HG03460 (cell line): ENCODE measurements around the gene WRAP53.

Source experiments
- ATAC-seq: cut with Tn5 transposase; IDR thresholded peaks from one replicate; pipeline ENCODE4 v1.9.1; 2021; ENCODE audit not compliant: unreplicated experiment

WRAP53 gene

DNA sequence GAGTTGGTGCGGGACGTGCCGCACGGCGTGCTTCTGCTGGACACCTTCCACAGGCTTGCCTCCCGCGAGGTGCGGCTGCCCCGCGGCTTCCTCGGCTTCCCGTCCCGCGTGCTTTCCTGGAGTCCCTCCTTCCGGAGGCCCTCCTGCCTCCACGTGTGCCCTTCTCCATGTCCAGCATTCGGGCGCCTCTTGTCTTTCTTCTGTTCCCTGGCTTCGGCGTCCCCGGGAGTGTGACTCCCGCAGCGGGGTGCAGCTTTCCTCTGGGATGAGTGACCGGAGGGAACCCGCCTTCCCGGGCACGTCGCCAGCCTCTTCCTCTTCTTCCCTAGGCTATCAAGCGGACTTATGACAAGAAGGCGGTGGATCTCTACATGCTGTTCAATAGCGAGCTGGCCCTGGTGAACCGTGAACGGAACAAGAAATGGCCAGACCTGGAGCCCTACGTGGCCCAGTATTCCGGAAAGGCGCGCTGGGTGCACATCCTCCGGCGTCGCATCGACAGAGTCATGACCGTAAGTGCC is 52.3 kb downstream of the WRAP53 start:
- ATAC-seq = no peak

DNA sequence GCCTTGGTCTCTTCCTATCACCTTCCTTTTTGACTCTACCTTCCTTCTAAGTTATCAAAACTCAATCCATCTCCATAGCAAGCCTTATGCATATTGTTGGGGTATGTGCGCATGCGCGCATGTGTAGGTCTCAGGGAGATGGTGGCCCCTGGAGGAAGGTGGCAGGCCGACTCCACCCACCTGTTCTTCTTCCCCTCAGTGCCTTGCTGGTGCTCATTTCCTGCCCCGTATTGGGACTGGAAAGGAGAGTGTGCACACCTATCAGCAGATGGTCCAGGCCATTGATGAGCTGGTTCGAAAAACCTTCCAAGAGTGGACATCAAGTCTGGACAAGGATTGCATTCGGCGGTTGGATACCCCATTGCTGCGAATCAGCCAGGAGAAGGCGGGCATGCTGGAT is 54.5 kb downstream of the WRAP53 start:
- no peak for ATAC-seq

DNA sequence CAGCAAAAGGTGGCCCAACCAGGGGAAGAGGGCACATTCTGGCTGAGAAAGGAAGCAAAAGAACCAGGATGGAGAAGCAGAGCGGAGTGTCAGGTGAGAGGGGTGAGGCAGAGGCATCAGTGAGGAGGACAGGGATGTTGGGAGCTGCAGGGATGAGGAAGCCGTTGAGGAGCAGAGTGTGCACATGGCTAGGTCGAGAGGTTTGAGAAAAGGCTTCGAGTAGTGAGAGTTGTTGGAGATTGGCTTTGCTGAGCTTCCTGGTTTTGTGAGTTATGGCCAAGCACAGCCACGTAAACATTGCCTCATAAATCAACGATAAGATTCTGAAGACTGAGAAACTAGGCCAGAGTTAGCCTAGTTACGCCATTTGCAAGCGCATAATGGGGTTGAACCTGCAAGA is 56.1 kb downstream of the WRAP53 start:
- no peak for ATAC-seq

DNA sequence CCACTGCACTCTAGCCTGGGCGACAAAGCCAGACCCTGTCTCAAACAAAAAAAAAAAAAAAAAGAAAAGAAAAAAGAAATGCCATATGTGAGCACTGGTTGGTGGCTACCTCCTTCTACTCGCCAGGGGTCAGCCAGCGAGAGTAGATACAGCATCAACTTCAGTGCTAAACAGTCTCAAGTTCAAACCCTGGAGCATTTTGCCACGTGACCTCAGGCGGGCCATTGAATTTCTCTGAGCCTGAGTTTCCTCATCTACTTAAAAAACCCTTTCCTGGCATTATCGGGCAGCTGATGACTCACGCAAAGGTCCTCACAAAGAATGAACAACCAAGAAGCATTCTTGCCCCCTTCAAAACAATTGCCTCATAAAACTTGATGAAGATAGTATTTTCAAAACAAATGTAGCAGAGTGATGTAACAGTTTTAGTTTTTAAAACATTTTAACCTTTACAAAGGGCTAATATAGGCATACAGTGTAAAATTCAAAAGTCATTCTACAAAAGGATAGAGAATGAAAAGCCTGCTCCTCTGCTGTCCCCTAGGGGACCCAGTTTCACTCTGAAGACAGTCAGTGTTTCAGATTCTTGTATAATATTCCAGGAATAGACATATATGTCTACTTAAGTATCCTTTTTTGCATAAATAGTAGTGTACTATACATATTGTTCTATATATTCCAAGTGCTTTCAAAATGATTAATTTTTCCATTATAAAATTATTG is 57.6 kb downstream of the WRAP53 start:
- no peak for ATAC-seq

DNA sequence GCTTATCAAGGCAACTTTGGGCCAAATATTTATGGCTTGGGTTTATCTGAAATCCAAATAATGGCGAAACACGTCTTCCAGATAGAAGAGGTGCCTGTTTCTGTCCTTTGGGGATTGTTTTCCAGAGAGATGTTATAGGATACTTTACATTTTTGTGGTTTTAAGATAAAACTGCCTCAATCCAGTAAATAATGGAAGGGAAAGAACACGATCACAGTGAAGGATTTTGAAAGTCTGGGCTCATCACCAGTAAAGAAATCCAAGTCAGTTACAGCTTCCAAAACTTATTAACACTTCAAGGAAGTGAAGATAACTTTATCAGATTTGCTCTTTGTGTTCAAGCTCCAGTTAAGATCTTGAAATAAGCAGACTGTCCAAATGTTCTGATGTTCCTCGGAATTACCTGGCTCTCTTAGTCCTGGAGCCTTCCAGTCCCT is 59.4 kb downstream of the WRAP53 start:
- no peak for ATAC-seq

DNA sequence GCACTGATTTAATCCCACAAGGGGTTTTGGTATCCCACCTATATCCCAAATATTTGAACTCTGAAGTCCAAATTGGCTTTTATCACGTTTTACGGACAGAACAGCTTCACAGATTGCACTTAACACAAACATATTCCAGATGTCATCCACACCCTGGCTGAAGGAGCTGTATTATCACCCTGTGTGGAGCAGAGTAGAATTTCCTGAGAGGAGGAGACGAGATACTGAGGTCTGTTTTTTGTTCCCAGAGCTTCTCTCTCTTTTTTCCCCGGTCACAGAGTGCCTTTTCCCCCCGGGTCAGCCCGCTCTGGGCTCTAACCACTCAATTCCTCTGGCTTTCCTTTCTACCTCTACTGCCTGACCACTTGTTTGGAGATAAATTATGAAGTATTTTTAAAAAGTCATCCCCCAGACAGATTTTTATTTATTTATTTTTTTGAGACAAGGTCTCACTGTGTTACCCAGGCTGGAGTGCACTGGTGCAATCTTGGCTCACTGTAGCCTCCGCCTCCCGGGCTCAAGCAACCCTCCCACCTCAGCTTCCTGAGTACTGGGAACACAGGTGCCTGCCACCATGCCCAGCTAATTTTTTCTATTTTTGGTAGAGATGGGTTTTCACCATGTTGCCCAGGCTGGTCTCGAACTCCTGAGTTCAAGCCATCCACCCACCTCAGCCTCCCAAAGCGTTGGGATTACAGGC is 59.9 kb downstream of the WRAP53 start:
- no peak for ATAC-seq

DNA sequence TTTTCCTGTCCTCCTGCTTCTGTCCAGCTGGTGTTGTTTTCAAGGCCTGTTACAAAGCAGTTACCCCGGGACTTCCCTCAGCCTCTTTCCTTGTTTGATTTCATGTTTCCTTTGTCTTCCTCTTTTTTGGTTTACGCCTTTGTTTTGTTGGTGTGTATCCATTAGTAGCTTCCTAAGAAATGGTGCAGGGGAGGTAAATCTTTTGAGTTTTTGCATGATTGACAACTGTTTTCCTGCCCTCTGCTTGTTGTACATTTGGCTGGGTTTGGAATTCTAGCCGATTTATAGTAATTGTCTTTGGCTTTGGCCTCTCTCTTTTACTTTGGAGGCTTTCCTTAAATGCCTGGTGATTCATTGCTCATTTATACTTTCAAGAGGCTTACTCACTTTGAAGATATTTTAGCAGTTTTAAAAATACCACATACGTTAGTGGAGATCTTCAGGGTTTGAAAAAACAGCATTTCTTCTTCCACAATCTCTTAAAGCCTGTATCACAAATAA is 62.1 kb downstream of the WRAP53 start:
- no peak for ATAC-seq
